ENCODE results near the gene TMEM243. TPM values are rescaled to one million over a fixed set of nuclear protein-coding genes. Genes with fewer than 3 reads are reported as not detected.
A peak's percentile ranks its signal among the peaks of the same experiment; 100 is the strongest.

The TMEM243 gene
- total and polyA plus RNA-seq, 2 donors (not counting 3 experiments of a cell fraction or from before 2014, with no cell fraction given) = 26.9 to 28.8 TPM

- no peak for DNase-seq (ENCODE audit: low read depth, low spot score)
- H3K9me1 ChIP-seq (replicated peaks; ENCODE audit: control insufficient read depth, extremely low read depth, insufficient read depth, low read length) = no peaks in the 10 kb centered on the region
- H3K27ac ChIP-seq (ENCODE audit: insufficient read depth, low read depth, low read length) = no peak overlapping the region
- ChIA-PET CTCF (interaction anchor here (1.5 to 2.8 kb wide), 4 partner anchors 11 to 291 kb away, joined by 4 to 8 read pairs (median 6); no protein-coding TSS in a partner anchor), POLR2A (interaction anchor here (0.5 to 2.7 kb wide), 2 partner anchors 9 to 66 kb away, joined by 12 to 15 read pairs; partner anchors contain the start of gene DMTF1)
- BruUV-seq (replicated peaks) = no TSS peak
- H3K4me3 ChIP-seq (replicated peaks in 1 of 3; ENCODE audit: insufficient read depth in 1 of 3, low read depth in 1 of 3, low read length in 3 of 3) = peak overlapping the region in 1 of 3 experiments; percentile 76
- H2AFZ ChIP-seq (ENCODE audit: low read depth, low read length) = no peak overlapping the region
- H3K27me3 ChIP-seq (ENCODE audit: control insufficient read depth in 2 of 2, insufficient read depth in 2 of 2, low read length in 2 of 2) = peaks cover 3 to 11% of the 10 kb centered on the region in 2 experiments
- dilution Hi-C loops (cut with MboI; ENCODE audit: extremely low pct_ligation_motif_present, low sequenced_read_pairs) (no loop called here), intact Hi-C loops (cut with micrococcal nuclease) (loop anchor here (5.0 kb wide), 1 partner anchor 291 kb away; no protein-coding TSS in a partner anchor)
- H3K36me3 ChIP-seq (ENCODE audit: control insufficient read depth in 2 of 2, extremely low read depth in 1 of 2, insufficient read depth in 2 of 2, low read length in 2 of 2) = no peaks in the 10 kb centered on the region
- no peak for FAIRE-seq
- peaks cover 18% of the 10 kb centered on the region for H3K4me1 ChIP-seq (ENCODE audit: control insufficient read depth, extremely low read depth, insufficient read depth, low read length)
- H3K79me2 ChIP-seq (ENCODE audit: control insufficient read depth, insufficient read depth, low read length) = peaks cover 27% of the 10 kb centered on the region
- no peak overlapping the region for H3K9ac ChIP-seq (replicated peaks; ENCODE audit: extremely low read depth, insufficient read depth, low read length)
- no peaks in the 10 kb centered on the region for H4K20me1 ChIP-seq (replicated peaks; ENCODE audit: control insufficient read depth, extremely low read depth, insufficient read depth, low read length)
- H3K4me2 ChIP-seq (ENCODE audit: insufficient read depth, low read length) = peak overlapping the region; percentile 79
- no peak for TF ChIP-seq POLR2A (IDR thresholded peaks at IDR 0.05; ENCODE audit: low read depth, low read length)
- no peak for TF ChIP-seq GATA2 (IDR thresholded peaks at IDR 0.05; ENCODE audit: insufficient read depth, insufficient read length, low read depth, low read length)
- no peak for TF ChIP-seq POLR2AphosphoS5 (IDR thresholded peaks at IDR 0.05; ENCODE audit: insufficient read depth, low read depth, low read length)
- TF ChIP-seq JUN (IDR thresholded peaks at IDR 0.05; ENCODE audit: borderline replicate concordance, insufficient read depth, insufficient read length, low read depth) = no peak
- TF ChIP-seq EZH2 (IDR thresholded peaks at IDR 0.05; ENCODE audit: borderline replicate concordance, low read depth, low read length, severe bottlenecking) = no peak
- TF ChIP-seq MAX (IDR thresholded peaks at IDR 0.05; ENCODE audit: insufficient read depth, insufficient read length) = no peak
- no peak for TF ChIP-seq FOS (IDR thresholded peaks at IDR 0.05; ENCODE audit: borderline replicate concordance, insufficient read depth, low read length)
- H3K9me3 ChIP-seq (replicated peaks; ENCODE audit: control insufficient read depth, insufficient read depth, low read length) = no peaks in the 10 kb centered on the region
These were observed 1.4 kb downstream of the TMEM243 start for GRCh38 chr7:87217983-87218653.

Data from endothelial cell of umbilical vein (primary cell).